Measurements from ENCODE around the gene WSB2.
A peak's percentile ranks its signal among the peaks of the same experiment; 100 is the strongest.
"Not testable (repeated sequence)": the region's sequence is repeated elsewhere in the genome, so short reads cannot be mapped to it uniquely, and the experiment has no call there.

WSB2 gene

DNA sequence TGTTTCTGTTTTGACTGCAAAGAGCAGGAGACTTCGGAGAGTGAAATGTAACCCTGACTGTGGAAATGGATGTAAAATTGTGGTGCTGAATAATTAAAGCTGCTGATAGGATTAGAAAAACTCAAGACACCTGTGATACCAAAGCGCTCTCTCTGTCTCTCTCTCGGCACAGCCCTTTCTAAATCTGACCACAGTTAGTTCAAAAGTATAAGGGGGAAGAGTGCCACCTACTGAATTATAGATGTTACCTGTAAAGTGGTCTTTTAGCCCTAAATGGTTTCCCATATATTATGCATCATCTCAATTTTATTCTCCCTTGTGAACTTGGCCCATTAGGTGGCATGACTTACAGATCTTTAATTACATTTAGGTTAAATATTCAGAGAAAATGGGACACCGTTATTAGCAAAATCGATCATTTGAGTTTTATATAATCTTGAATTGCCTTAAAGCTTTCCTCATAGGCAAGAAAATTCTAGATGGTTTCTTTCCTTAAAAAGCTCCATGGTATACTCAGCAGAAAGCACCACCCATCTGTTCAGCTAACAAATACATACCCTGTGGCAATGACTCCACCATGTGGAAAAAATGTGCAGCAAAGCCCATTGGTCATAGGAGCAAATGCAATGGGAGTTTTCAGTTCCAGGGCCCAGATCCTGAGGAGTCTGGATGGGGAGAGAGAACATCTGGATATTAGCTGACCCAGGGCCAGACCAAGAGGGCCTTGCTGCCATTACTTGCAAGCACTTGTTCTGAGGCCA lies 26.4 kb downstream of the WSB2 start:
- no peak for DNase-seq

DNA sequence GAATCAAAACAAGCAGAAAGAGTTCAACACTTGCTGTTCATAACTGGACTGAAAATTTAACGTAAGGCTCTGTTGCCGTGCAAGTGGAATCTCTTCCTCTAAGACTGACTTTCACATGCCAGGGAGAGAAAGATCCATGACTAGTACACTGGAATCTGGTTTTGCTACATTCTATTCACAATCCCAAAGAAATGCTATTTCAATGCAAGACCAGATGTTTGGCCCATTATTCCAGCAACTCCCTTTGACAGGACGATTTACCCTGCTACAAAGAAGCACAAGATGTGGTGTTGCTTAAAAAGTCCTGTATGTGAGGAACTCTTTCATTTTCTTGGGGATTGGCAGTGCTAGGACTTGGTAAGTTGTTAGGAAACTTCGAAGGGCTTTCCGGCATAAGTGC lies 27.1 kb downstream of the WSB2 start:
- DNase-seq: no peak

DNA sequence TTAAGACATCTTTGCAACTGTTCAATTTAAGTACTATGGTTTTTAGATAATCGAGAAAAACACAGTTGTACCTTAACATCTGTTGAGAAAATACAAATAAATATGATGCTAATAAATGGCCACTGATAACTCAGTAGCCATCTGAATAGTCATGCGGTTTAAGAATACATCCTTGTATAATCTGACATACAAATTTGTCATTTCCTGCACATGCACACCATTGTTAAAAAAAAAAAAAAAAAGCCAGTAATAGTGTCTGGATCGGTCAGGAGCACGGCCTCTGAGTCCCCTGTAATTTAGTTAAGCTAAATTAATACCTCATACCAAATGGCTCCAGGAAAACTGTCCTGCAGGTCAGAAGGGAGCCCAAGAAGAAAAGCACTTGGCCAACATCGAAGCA lies 27.7 kb downstream of the WSB2 start:
- no peak for DNase-seq

DNA sequence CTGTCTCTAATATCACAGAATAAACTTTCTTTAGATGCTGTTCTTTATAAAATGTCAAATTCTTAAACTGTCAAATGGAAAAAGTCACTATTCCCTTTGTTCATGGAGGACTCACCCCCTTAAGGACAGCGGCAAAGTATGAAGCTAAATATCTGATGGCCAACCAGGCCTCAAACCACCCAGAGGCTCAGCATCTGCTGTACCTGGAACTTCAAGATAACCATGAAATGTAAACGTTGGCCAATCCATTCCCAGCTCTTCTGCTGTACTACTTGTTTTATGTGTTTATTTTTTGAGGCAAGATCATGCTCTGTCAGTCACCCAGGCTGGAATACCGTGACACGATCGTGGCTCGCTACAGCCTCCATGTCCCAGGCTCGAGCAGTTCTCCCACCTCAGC lies 28.8 kb downstream of the WSB2 start:
- DNase-seq: no peak

DNA sequence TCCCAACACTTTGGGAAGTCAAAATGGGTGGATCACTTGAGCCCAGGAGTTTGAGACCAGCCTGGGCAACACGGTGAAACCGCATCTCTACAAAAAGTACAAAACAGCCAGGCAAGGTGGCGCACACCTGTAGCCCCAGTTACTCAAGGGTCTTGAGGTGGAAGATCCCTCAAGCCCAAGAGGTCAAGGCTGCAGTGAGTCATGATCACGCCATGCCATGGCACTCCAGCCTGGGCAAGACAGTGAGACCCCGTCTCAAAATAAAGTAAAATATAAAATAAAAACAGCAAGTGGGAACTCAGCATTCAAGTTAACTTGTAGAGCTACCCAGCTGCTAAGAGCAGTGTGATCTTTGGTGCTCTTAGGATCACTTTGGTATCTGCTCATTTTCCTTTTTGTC lies 31.8 kb downstream of the WSB2 start:
- no peak for DNase-seq

DNA sequence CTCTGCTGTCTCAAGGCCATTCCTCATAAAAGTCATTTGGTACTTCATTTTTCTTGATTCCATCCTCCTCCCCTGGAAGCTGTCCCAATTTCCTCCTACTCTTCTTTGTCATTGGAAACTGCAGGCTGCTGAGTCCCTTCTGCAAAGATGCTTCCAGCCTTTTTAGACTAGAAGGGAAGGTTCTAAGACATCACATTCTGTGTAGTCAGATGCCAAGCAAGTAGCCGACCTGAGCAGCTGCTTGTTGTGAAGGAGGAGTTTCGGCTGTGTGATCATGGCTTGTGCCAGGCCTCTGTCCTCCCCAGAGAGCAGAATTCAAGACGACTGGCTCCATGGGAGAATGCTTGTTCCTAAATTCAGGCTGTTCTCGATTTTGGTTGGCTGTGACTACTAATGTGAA lies 35.8 kb downstream of the WSB2 start:
- DNase-seq: no peak

DNA sequence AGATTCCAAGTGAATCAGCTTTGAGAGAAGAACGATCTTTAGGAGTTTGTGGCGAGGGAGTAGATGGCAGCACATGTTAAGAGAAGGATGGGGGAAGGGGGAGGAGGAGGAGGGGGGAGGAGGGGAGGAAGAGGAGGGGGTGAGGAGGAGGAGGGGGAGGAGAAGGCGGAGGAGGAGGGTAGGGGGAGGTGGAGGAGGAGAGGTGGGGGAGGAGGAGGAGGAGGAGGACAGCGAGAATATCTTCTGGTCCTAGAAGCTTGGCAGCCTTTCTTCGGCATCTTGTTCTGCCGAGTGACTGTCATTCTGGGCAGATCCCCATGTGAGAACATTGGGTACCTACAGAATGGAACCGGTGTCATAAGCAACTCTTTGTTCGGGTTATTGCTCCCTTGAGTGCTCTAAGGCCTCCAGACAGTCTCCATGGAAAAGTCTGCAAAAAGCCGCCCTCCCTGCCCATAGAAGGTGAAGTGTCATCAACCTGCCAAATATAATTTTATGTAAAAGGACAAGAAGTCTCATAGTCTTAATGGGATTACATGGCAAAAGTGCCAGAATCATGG lies 37.6 kb downstream of the WSB2 start:
- peak; percentile 38 for DNase-seq

DNA sequence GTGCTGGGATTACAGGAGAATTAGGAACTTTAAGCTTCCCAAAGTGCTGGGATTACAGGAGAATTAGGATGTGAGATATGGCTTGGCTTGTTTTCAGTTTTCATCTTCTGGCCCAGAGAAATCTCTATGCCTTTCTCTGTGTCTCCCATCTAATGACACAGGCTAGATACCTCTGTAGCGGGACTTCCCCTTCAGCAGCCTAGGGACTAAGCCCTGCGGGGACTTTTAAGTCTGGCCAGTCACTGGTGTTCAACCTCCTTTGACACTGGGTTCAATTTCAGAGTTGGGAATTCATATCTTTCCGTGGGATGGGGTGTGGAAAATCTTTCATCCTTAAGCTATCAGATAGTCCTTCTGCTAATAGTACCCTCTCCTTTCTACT lies 38.3 kb downstream of the WSB2 start:
- no peak for DNase-seq

DNA sequence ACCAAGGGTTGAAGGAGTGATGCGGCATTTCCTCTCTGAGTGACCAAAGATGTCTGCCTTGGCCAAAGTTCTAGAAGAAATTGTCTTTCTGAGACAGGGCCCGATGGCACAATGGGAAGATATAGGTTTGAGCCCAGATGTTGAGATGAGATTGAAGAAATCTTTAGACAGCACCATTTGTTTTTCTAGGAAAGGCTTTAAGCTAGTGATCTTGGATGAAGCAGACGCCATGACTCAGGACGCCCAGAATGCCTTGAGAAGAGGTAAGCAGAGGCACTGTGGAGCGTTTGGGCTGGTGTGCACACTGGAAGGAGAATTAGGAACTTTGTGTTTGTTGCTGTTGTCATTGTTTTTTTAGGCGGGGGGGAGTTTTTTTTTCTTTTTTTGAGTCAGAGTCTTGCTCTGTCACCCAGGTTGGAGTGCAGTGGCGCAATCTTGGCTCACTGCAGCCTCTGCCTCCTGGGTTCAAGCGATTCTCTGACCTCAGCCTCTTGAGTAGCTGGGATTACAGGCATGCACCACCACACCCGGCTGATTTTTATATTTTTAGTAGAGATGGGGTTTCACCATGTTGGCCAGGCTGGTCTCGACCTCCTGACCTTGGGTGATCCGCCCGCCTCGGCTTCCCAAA lies 38.8 kb downstream of the WSB2 start:
- DNase-seq: not testable (repeated sequence)

DNA sequence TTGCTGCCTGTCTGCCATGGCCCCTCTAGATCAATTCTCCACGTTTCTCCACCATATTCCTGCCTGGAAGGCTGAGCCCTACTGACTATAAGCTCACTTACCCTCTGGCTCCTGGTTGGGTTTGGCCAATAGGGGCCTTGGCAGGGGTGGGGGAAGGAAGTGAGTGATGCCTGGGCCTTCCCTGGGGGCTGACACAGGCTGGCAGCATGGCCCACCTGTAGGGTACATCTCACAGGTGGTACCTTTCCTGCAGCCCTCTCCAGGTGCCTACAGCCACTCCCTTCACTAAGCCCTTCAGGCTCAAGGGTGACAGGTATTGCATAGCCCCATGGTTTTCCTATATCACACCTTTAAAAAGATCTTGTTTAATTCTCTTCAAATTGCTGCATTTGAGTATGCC lies 40.9 kb downstream of the WSB2 start:
- no peak for DNase-seq

DNA sequence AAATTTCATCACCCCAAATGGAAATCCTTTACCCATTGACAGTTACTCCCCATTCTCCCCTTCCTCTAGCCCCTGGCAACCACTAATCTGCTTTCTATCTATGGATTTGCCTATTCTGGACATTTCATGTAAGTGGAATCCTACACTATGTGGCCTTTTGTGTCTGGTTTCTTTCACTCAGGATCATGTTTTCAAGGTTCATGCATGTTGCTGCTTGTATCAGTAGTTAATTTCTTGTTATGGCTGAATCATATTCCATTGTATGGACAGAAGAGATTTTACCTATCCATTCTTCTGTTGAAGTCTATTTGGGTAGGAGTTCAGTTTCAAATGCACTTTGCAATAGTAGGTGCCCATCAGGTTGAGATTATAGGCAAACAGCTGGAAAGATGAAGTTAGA lies 43.1 kb downstream of the WSB2 start:
- DNase-seq: no peak

DNA sequence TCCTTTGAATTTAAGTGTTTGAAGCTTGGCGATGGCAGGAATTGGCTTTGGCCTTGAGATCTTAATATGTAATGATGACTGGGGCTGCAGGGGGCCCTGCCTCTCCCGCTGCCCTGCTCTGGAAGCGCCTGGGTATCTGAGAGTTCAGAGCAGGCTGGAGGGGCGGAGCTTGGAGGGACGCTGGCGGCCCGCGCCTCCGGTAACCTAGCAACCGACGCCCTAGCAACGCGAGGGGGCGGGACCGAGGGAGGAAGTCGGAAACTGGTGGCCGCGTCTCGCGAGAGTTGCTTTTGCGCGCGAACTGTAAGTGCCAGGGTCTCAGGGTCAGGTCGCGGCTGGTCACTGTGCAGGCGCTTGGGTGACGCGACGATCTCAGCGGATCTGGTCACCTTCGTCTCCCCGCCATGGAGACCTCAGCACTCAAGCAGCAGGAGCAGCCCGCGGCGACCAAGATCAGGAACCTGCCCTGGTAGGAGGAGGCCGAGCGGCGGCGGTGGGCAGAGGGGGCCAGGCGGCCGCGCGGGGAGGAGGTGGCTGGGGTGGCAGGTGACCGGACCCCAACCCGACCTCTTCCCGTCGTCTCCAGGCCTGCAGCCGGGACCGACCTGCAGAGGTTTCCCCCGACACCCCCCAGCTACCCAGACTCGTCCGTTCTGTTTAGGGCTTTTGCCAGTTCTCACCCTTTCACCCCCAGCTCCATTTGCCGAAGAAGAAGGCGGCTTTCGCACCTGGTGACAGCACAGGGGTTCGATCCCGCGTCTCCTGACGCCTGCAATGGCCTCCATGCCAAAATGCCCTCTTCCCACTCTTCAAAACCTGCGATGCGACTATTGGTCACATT lies 44.3 kb downstream of the WSB2 start, which contains the start of gene RFC5:
TSS of gene RFC5 (plus strand) at position 280 of the 841 bp plus-strand sequence. CDS start at position 405, 125 bp downstream.
- DNase-seq: peak; percentile 97

DNA sequence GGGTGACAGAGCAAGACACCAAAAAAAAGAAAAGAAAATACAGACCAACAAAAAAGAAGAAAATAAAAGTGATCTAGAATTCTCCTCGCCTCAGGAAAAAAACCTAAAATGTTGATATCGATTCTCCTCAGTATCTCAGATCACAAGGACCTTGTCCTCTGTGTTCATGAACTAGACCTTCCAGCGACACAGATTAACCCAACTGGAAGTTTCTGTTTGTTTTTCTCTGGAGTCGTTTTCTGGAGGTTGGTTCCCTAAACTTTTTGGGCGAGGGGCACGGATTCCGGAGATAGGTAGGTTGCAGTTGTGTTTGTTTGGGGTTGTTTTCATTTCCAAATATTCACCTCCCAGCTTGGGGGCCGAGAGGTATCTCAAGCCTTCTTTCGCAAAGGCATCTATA lies 45.0 kb downstream of the WSB2 start:
- no peak for DNase-seq

DNA sequence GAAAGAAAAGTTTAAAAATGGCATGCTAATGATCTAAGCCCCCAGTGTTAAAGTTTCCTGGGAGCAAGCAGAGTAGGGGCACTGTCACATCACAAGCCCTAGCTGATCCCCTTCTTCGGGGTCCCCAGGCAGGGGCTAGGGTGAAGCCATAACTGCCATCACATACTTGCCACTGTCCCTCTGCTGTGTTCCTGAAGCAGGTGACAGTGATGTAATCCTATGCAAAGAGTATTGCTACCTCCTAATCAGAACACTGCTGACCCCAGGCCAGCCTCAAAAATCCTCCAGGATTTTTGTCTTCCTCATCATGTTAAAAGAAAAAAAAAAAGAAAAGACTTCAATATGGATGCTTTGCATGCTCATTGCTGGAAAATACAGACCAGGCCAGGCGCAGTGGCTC lies 45.7 kb downstream of the WSB2 start:
- no peak for DNase-seq

DNA sequence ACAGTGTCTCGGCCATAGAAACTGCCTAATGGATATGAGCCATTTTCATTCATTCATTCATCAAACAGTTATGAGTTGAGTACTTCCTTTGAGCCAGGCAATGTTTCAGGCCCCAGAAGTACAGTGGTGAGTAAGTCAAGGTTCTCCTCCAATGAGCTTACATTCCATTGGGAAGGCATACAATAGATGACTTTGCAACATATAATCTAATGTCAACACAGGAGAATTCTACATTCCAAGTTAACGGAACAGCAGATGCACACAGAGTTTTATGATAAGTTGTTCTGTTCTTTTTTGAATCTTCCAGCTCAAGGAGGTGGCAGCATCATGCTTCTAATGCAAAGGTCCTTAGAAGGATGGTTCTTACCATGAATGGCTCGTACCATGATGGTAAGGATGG lies 47.7 kb downstream of the WSB2 start:
- DNase-seq: no peak

DNA sequence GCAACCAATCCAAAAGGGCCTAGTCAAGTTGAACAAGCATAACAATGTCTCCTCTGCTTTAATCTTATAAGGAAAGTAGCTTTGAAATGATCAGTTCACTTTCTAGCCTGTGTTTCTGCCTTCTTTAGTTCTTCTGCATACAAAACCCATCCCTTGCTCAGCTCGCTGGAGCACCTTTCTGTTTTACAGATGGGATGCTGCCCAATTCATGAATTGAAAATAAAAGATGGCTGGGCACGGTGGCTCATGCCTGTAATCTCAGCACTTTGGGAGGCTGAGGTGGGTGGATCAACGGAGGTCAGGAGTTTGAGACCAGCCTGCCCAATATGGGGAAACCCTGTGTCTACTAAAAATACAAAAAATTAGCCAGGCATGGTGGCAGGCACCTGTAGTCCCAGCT lies 49.0 kb downstream of the WSB2 start:
- DNase-seq: no peak

DNA sequence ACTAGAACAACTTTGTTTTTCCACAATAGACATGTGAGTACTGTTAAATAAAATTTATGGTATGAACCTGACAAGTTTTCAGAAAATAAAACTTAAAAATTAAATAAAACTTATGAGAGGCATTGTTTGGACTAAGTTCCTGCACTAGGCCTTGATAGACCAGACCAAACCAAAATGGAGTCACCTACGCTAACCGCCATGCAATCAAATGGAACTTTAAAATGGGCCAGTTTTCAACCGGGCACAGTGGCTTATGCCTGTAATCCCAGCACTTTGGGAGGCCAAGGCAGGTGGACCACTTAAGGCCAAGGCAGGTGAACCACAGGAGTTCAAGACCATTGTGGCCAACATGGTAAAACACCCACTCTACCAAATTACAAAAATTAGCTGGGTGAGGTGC lies 49.6 kb downstream of the WSB2 start:
- DNase-seq: no peak

DNA sequence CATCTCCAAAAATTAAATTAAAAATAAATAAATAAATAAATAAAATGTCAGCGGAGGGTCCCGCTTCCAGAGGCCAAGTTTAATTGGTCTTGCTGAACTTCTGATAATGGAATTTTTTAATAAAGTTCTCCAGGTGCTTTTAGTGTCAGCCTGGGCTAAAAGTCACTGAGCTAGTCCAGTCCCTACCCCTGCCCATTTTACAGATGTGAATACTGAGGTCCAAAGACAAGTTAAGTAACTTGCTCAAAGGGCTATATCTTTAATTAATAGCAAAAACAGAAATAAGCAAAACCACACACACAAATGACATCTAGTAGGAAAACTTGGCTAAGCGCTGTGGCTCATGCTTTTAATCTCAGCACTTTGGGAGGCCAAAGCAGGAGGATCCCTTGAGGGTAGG lies 50.1 kb downstream of the WSB2 start:
- no peak for DNase-seq

DNA sequence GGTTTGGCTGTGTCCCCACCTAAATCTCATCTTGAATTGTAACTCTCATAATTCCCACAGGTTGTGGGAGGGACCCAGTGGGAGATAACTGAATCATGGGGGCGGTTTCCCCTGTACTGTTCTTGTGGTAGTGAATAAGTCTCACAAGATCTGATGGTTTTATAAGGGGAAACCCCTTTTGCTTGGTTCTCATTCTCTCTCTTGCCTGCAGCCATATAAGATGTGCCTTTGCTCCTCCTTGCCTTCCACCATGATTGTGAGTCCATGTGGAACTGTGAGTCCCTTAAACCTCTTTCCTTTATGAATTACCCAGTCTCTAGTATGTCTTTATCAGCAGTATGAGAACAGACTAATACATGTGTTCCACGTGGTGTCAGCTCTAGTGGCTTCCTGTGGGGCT lies 61.2 kb downstream of the WSB2 start:
- DNase-seq: not testable (repeated sequence)

DNA sequence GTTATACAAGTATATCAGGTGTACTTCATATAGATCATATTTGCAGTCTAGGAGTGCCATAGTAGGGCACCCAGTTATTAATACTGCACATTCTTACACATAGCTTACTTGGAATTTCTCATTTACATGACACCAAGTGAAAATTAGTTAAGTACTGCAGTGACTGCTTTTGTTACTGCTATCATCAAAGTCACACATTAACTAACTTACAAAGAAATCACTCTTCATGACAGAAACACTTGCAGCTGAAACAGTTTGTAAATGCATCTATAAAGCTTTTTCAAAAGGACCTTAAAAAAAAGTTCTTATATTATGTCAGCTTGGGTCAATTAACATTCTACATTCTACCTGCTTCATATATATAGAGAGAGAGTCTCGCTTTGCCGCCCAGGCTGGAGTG lies 62.3 kb downstream of the WSB2 start:
- no peak for DNase-seq

DNA sequence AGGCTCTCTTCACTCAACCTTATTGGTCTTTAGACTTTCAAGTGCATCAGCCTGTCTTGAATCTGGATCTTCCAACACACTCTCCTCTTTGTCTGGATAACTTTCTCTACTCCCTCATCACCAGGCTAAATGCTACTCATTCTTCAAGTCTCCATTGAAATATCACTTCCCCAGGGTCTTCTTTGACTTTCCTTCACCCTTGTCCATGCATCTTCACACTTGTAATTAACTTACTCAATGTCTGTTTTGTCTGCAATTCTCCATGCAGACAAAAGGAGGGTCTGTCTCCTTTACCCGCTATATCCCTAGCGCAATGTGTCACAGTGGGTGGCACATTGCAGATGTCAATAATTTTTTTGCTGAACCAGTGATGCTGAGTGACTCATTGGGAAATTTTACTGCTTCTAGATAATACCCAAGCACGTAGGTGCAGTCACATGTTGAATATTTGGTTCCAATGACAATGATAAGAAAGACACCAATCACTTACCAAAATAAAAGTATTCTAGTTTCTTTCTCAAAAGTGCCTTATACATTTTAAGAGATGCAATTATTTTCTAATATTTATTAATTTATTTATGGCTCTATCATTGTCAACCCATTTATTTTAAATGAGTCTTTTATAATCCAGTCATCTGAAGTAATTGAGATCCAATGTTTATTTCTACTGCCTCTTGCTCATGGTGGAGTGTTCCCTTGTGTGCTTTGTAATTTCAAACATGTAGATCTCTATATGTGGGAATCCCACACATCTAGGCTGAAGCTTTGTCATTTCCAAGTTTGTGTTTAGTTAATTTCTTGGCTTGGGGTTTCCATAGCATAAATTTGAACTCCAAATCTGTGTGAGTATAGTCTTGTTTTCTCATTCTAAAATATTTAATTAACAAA lies 66.2 kb downstream of the WSB2 start:
- DNase-seq: no peak

DNA sequence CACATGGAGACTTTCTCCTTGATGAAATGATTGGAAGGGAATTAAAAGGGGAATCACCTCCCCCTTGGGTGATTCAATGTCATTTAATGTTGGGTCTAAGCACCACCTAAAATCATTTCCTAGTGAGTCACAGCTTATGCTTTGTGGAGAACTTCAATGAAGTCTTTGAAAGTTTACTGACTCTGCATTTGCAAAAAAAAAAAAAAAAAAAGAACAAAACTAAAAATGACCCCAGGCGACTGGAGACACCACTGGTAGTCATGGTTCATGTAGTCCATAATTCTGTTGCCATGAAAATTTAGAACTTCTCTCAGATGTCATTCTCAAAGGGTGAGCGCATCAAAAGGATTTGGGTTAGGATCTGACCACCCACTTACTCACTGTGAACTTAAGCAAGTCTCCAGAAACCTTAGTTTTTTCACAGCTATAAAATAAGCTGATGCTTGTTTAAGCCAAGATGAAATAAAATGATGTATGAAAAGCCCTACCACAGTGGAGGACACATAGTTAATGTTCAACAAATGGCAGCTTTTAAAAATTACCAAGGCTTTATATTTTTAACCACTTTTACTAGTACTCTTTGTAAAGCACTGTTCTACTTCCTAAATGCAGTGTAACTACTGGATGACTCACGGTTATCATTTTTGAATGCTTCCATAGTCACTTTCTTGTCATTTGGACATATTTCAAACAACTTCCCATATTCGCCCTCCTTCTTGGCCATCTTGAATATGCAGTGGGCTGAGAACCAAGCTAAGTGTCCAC lies 74.1 kb downstream of the WSB2 start:
- no peak for DNase-seq
